ENCODE measurements around the gene TNFRSF19. TPM values are rescaled to one million over a fixed set of nuclear protein-coding genes. Genes with fewer than 3 reads are reported as not detected.

TNFRSF19 gene
- total and polyA plus RNA-seq, 4 donors = 0.27 to 2.8 (median 0.91) TPM

- WGBS = 89% methylated on average over 7 of the region's 7 CpGs
- TF ChIP-seq, protein P1, sequence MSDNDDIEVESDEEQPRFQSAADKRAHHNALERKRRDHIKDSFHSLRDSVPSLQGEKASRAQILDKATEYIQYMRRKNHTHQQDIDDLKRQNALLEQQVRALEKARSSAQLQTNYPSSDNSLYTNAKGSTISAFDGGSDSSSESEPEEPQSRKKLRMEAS (IDR thresholded peaks at IDR 0.05) = no peak
- TF ChIP-seq RAD21 (IDR thresholded peaks at IDR 0.05) = no peak
- TF ChIP-seq ATF3 (IDR thresholded peaks at IDR 0.05) = no peak
- TF ChIP-seq FOXA2 (IDR thresholded peaks at IDR 0.05) = no peak
- TF ChIP-seq GABPA (IDR thresholded peaks at IDR 0.05 in 1 of 2, conservative IDR thresholded peaks at IDR 0.05 in 1 of 2) = no peak
- TF ChIP-seq, protein P2, sequence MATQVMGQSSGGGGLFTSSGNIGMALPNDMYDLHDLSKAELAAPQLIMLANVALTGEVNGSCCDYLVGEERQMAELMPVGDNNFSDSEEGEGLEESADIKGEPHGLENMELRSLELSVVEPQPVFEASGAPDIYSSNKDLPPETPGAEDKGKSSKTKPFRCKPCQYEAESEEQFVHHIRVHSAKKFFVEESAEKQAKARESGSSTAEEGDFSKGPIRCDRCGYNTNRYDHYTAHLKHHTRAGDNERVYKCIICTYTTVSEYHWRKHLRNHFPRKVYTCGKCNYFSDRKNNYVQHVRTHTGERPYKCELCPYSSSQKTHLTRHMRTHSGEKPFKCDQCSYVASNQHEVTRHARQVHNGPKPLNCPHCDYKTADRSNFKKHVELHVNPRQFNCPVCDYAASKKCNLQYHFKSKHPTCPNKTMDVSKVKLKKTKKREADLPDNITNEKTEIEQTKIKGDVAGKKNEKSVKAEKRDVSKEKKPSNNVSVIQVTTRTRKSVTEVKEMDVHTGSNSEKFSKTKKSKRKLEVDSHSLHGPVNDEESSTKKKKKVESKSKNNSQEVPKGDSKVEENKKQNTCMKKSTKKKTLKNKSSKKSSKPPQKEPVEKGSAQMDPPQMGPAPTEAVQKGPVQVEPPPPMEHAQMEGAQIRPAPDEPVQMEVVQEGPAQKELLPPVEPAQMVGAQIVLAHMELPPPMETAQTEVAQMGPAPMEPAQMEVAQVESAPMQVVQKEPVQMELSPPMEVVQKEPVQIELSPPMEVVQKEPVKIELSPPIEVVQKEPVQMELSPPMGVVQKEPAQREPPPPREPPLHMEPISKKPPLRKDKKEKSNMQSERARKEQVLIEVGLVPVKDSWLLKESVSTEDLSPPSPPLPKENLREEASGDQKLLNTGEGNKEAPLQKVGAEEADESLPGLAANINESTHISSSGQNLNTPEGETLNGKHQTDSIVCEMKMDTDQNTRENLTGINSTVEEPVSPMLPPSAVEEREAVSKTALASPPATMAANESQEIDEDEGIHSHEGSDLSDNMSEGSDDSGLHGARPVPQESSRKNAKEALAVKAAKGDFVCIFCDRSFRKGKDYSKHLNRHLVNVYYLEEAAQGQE (IDR thresholded peaks at IDR 0.05) = no peak
- no peak for TF ChIP-seq EGR1 (IDR thresholded peaks at IDR 0.05; ENCODE audit: low read depth in 2 of 2)
- TF ChIP-seq FOXA1 (IDR thresholded peaks at IDR 0.05) = no peak
- no peak for TF ChIP-seq NR2F2 (IDR thresholded peaks at IDR 0.05)
- TF ChIP-seq SP1 (IDR thresholded peaks at IDR 0.05) = no peak
- TF ChIP-seq, protein P3, sequence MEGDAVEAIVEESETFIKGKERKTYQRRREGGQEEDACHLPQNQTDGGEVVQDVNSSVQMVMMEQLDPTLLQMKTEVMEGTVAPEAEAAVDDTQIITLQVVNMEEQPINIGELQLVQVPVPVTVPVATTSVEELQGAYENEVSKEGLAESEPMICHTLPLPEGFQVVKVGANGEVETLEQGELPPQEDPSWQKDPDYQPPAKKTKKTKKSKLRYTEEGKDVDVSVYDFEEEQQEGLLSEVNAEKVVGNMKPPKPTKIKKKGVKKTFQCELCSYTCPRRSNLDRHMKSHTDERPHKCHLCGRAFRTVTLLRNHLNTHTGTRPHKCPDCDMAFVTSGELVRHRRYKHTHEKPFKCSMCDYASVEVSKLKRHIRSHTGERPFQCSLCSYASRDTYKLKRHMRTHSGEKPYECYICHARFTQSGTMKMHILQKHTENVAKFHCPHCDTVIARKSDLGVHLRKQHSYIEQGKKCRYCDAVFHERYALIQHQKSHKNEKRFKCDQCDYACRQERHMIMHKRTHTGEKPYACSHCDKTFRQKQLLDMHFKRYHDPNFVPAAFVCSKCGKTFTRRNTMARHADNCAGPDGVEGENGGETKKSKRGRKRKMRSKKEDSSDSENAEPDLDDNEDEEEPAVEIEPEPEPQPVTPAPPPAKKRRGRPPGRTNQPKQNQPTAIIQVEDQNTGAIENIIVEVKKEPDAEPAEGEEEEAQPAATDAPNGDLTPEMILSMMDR (IDR thresholded peaks at IDR 0.05; ENCODE audit: low read depth, low read length, missing input control) = no peak
- TF ChIP-seq YY1 (IDR thresholded peaks at IDR 0.05) = no peak
- no peak for TF ChIP-seq TAF1 (conservative IDR thresholded peaks at IDR 0.05)
- TF ChIP-seq JUND (IDR thresholded peaks at IDR 0.05) = no peak
- no peak for TF ChIP-seq HNF4G (IDR thresholded peaks at IDR 0.05)
- TF ChIP-seq, protein P4, sequence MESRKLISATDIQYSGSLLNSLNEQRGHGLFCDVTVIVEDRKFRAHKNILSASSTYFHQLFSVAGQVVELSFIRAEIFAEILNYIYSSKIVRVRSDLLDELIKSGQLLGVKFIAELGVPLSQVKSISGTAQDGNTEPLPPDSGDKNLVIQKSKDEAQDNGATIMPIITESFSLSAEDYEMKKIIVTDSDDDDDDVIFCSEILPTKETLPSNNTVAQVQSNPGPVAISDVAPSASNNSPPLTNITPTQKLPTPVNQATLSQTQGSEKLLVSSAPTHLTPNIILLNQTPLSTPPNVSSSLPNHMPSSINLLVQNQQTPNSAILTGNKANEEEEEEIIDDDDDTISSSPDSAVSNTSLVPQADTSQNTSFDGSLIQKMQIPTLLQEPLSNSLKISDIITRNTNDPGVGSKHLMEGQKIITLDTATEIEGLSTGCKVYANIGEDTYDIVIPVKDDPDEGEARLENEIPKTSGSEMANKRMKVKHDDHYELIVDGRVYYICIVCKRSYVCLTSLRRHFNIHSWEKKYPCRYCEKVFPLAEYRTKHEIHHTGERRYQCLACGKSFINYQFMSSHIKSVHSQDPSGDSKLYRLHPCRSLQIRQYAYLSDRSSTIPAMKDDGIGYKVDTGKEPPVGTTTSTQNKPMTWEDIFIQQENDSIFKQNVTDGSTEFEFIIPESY (IDR thresholded peaks at IDR 0.05) = no peak
- no peak for TF ChIP-seq HNF4A (conservative IDR thresholded peaks at IDR 0.05)
- no peak for TF ChIP-seq RXRA (IDR thresholded peaks at IDR 0.05)
- Histone ChIP-seq H3K36me3 (ENCODE audit: control insufficient read depth in 4 of 4, insufficient read depth in 3 of 4, low read depth in 1 of 4, low read length in 3 of 4) (no peaks in the 10 kb centered on the region), H3K9me3 (ENCODE audit: control insufficient read depth in 4 of 4, low read length in 3 of 4) (no peaks in the 10 kb centered on the region), H3K4me1 (ENCODE audit: control insufficient read depth in 4 of 4, insufficient read depth in 4 of 4, low read length in 3 of 4) (no peaks in the 10 kb centered on the region), H3K9ac (ENCODE audit: low read depth in 1 of 2, low read length in 2 of 2) (no peak overlapping the region), H3K27ac (ENCODE audit: low read depth in 1 of 2, low read length in 2 of 2) (no peak overlapping the region), H3K4me3 (ENCODE audit: low read depth in 1 of 3, low read length in 3 of 3) (no peak overlapping the region), H3K27me3 (ENCODE audit: control insufficient read depth in 4 of 4, insufficient read depth in 4 of 4, low read length in 3 of 4) (no peaks in the 10 kb centered on the region)
- DNase-seq (ENCODE audit: low spot score) = no peak
These were observed 9.6 kb upstream of the TNFRSF19 start for GRCh38 chr13:23560571-23561089.

All from liver (tissue), 9 donors.